Measurements from ENCODE around the gene GDF10. TPM values are rescaled to one million over a fixed set of nuclear protein-coding genes. Genes with fewer than 3 reads are reported as not detected.

Gene GDF10, protein sequence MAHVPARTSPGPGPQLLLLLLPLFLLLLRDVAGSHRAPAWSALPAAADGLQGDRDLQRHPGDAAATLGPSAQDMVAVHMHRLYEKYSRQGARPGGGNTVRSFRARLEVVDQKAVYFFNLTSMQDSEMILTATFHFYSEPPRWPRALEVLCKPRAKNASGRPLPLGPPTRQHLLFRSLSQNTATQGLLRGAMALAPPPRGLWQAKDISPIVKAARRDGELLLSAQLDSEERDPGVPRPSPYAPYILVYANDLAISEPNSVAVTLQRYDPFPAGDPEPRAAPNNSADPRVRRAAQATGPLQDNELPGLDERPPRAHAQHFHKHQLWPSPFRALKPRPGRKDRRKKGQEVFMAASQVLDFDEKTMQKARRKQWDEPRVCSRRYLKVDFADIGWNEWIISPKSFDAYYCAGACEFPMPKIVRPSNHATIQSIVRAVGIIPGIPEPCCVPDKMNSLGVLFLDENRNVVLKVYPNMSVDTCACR
- total RNA-seq: under 1 TPM in 1 of 4 donors, not detected in 3; 0.35 TPM

DNA sequence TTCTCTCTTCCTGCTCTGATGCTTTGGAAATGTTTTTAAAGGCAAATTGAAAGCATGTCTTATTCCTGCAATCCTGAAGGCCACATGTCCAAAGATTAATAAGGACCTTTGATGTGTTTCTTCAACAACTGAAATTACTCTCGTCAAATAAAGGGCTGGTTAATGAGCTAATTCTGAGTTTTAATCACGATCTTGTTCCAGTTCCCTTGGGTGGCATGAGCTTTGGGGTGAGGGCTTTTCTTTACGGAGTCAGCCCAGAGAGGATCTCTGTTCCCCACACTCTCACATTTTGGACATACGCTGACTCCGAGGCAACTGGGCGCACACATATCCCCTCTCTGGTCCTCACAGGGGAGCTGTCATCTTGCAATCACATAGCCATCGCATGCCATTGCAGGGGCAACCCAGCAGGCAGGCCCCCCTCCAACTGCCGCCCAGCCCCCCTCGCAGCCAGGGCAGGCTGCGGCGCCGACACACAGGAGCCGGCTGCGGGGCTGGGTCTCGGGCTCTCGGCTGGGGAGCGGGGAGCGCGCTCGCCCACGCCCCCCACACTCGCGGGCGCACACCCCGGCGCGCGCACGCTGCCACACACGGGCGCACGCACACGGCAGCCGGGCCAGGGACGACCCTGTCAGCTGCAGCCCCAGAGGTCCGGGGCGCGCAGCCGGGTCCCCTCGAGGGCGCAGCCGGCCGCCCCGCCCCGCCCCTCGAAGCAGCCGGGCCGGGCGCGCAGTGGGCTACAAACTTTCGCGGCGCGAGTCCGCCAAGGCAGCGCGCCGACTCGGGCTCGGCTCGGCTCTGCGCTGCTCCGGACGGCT, at the start of gene GDF10:
GDF10 (plus strand) TSS at position 587 of the 818 bp plus-strand sequence. CDS start 455 bp downstream, outside the sequence.
- no peak for DNase-seq
- no peaks in the 10 kb centered on the region for H3K9me3 ChIP-seq
- H3K36me3 ChIP-seq: no peaks in the 10 kb centered on the region
- H3K4me1 ChIP-seq: peaks cover 0 to 11% (median 4%) of the 10 kb centered on the region in 4 donors
- peaks cover 0 to 13% of the 10 kb centered on the region in 2 donors for H3K27me3 ChIP-seq
- H3K27ac ChIP-seq: no peak within 1 kb of the TSS
- TF ChIP-seq, protein P1, sequence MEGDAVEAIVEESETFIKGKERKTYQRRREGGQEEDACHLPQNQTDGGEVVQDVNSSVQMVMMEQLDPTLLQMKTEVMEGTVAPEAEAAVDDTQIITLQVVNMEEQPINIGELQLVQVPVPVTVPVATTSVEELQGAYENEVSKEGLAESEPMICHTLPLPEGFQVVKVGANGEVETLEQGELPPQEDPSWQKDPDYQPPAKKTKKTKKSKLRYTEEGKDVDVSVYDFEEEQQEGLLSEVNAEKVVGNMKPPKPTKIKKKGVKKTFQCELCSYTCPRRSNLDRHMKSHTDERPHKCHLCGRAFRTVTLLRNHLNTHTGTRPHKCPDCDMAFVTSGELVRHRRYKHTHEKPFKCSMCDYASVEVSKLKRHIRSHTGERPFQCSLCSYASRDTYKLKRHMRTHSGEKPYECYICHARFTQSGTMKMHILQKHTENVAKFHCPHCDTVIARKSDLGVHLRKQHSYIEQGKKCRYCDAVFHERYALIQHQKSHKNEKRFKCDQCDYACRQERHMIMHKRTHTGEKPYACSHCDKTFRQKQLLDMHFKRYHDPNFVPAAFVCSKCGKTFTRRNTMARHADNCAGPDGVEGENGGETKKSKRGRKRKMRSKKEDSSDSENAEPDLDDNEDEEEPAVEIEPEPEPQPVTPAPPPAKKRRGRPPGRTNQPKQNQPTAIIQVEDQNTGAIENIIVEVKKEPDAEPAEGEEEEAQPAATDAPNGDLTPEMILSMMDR (IDR thresholded peaks at IDR 0.05): no peak
- no peak for TF ChIP-seq POLR2A (IDR thresholded peaks at IDR 0.05)
- peak within 1 kb of the TSS; percentile 2 to 46 (median 44) for H3K4me3 ChIP-seq

DNA sequence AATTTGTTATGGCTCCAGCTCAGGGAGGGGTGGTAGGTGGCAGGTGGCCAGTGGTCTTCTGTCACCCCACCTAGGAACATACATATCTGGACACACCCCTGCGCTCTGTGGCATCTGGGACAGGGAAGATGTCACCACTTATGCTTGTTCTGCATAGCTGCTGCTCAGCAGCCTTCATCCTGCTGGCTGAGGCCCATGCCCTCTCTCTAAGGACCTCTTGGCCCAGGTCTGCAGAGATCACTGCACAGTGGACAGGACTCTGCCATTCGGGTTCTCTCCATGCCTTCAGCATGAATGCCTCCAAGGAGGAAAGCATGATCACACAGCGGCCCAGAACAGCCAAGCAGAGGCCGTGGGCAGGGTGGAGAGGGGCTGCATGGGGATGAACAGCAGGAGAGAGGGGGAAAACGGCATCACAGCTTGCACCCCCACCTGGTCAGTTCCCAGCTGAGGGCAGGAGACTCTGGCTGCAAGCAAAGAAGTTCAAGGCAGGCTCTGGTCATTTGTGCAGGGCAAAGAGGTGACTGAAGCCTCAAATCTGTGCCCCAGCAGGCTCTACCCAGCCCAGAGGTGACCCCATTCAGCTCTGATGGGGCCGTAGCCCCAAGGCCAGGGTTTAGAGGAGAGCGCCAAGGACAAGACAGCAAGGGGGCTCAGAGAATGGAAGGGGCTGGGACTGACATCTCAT, 47.8 kb upstream of the GDF10 start:
- Histone ChIP-seq H3K4me1 (peaks cover 0 to 5% (median 2%) of the 10 kb centered on the region in 4 donors), H3K9me3 (no peaks in the 10 kb centered on the region), H3K4me3 (no peak overlapping the region), H3K36me3 (no peaks in the 10 kb centered on the region), H3K27ac (no peak overlapping the region), H3K27me3 (no peaks in the 10 kb centered on the region)
- TF ChIP-seq, protein P1 (IDR thresholded peaks at IDR 0.05): no peak
- no peak for TF ChIP-seq POLR2A (IDR thresholded peaks at IDR 0.05)
- DNase-seq: no peak

DNA sequence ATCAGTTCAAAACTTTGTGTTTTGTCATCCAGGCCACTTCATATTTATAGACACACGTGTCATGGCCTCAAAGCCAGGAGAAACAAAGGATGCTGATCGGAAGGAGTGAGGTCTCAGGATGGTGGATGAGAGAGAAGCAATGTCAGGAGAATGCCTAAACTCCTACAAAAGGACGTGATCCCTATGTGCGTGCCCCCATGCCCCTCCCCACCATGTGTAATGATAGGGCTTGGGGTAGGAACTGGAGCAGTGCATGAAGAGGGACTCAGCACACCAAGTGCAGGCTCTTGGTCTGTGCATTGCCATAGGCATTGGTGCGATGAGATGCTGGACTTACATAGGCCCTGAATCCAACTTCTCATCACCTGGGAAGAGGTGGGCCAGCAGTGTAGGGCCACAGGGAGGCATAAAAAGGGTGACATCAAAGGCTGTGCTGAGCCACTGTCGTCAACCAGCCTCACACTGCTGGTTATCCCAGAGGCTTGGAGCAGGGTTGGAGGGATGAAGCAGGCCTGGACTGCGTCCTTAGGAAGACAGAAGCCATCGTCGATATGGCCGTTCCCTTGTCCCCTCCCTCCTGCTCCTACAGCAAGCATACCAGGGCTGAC, 46.9 kb upstream of the GDF10 start:
- no peak overlapping the region for H3K4me3 ChIP-seq
- no peak for TF ChIP-seq POLR2A (IDR thresholded peaks at IDR 0.05)
- TF ChIP-seq, protein P1 (IDR thresholded peaks at IDR 0.05): no peak
- H3K36me3 ChIP-seq: no peaks in the 10 kb centered on the region
- no peak for DNase-seq
- no peaks in the 10 kb centered on the region for H3K27me3 ChIP-seq
- H3K27ac ChIP-seq: no peak overlapping the region
- peaks cover 0 to 9% (median 4%) of the 10 kb centered on the region in 4 donors for H3K4me1 ChIP-seq
- H3K9me3 ChIP-seq: no peaks in the 10 kb centered on the region

DNA sequence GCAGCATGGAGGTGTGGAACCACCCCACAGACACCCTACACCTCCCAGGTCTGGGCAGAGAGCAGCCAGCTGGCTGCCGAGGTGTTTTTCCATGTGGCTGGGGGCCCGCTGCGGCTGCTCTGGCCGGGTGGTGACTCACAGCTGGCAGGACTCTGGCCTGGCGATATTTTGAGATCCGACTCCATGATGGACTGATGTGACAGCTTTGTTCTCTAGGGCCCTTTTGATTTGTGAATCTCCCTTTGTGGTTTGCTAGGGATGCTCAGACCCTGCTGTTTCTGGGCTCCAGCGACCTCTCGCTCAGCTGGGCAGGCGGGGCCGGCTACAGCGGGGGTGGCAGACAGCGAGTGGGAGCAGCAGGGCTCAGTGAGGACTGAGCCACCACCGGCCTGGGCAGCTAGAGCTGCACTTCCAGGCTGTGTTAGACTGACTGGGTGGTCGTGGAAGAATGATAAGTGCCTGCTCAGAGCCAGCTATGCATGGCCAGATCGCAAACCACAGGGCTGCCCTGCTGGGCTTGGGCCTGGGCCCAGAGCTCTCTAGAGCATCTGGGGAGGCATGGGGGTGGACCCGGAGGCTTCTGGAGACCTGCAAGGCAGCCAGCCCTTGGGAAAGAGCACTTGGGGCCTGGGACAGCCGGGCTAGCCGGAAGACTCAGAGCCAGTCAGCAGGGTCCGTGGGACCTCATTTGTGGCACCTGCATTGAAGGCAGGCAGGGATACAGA, 46.2 kb upstream of the GDF10 start:
- no peak for TF ChIP-seq POLR2A (IDR thresholded peaks at IDR 0.05)
- TF ChIP-seq, protein P1 (IDR thresholded peaks at IDR 0.05): no peak
- no peak for DNase-seq
- H3K9me3 ChIP-seq: no peaks in the 10 kb centered on the region
- peaks cover 0 to 11% (median 4%) of the 10 kb centered on the region in 4 donors for H3K4me1 ChIP-seq
- H3K4me3 ChIP-seq: no peak overlapping the region
- no peak overlapping the region for H3K27ac ChIP-seq
- no peaks in the 10 kb centered on the region for H3K27me3 ChIP-seq
- no peaks in the 10 kb centered on the region for H3K36me3 ChIP-seq
